ENCODE data around the gene FAM3C.
"Not testable (repeated sequence)": the region's sequence is repeated elsewhere in the genome, so short reads cannot be mapped to it uniquely, and the experiment has no call there.

GRCh38 chr7:121315170-121315569 lies 80.9 kb downstream of the FAM3C start:
- TF ChIP-seq CTCF (IDR thresholded peaks at IDR 0.05; ENCODE audit: borderline replicate concordance, extremely low read depth, low read length, poor library complexity, severe bottlenecking); EZH2 (IDR thresholded peaks at IDR 0.05; ENCODE audit: borderline replicate concordance, low read depth, low read length, severe bottlenecking): not testable (repeated sequence)

Data from DND-41 (cell line).